Measurements from ENCODE around the gene KIZ.

Gene KIZ

DNA sequence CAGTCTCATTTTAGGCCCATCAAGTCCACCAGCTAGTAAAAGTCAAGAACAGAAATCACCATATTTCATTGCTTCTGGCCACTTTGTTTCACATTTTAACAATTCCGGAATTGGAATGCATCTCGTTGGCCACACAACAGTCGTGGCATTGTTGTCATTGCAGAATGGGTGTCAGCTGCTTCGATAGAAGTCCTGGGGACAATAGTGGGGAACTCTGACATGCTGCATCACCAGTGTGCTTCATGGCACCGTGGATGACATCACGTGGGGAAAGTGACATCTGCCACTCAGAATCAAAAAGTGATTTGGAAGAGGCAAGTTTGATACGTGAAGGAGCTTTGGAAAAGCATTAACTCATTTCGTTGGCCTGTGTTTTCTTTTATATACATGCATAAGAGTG, 133.5 kb downstream of the KIZ start:
- TF ChIP-seq, protein P1, sequence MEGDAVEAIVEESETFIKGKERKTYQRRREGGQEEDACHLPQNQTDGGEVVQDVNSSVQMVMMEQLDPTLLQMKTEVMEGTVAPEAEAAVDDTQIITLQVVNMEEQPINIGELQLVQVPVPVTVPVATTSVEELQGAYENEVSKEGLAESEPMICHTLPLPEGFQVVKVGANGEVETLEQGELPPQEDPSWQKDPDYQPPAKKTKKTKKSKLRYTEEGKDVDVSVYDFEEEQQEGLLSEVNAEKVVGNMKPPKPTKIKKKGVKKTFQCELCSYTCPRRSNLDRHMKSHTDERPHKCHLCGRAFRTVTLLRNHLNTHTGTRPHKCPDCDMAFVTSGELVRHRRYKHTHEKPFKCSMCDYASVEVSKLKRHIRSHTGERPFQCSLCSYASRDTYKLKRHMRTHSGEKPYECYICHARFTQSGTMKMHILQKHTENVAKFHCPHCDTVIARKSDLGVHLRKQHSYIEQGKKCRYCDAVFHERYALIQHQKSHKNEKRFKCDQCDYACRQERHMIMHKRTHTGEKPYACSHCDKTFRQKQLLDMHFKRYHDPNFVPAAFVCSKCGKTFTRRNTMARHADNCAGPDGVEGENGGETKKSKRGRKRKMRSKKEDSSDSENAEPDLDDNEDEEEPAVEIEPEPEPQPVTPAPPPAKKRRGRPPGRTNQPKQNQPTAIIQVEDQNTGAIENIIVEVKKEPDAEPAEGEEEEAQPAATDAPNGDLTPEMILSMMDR (IDR thresholded peaks at IDR 0.05) = no peak
- no peak for DNase-seq (ENCODE audit: low spot score)
- Histone ChIP-seq H3K4me3 (no peak overlapping the region), H3K27ac (no peak overlapping the region)

DNA sequence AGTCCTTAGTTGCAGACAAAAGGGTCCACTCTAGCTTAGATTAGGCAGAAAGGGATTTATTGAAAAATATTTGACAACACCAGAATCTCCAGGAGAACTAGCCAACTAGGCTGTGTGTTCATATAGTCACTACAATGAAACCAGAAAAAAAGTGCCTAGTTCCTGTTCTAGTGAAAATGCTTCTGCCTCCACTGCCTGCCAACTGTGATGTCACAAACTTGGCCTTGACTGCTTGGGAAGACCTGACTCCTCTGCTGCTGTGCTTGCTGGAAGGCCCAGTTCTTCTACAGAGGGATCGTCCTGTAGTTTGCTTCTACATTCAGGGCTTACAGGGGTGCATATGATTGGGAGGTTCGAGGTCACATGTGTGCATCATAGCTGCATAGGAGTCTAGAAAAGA, 136.9 kb downstream of the KIZ start:
- Histone ChIP-seq H3K27ac (no peak overlapping the region), H3K4me3 (no peak overlapping the region)
- TF ChIP-seq, protein P1 (IDR thresholded peaks at IDR 0.05) = no peak
- no peak for DNase-seq (ENCODE audit: low spot score)

DNA sequence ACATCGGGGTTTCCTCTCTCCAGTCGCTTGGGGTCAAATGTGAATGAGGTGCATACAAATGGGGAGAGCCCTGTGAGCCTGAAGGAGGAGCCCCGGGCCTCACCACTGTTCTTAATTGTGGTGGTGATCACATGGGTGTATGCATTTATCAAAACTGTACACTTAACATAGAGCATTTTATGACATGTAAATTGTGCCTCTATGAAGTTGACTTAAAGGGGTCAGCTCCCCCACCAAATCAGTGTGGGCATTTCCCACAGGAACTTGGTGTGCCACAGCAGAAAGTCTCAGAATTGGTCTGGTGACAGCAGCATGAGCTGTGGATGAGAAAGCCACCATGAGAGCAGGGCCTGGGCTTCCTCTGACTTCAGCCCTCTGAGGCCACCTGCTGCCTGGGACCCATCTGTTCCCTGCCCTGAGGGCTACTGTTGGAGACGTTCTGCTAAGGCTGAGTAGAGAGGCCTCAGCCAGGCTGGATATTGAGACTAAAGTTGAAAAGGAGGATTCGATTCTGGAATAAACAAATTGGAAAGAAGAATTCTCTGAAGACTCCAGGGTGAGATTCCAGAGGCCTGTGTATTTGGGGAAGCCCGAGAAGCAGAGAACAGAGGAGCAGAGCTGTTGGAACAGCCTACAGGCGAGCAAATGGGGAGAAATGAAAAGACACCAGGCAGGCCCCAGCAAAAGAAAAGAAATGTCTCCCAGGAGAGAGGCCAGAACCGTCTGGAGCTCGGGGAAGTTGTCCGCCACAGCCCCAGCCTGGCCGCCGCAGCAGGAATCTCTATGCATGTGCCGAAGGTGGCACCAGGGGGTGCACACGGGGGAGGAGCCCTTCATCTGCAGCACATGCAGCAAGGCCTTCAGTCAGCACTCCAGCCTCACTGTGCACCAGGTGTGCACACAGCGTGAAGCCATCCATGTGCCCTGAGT, 139.6 kb downstream of the KIZ start:
- H3K27ac ChIP-seq = no peak overlapping the region
- TF ChIP-seq, protein P1 (IDR thresholded peaks at IDR 0.05) = no peak
- DNase-seq (ENCODE audit: low spot score) = no peak
- H3K4me3 ChIP-seq = no peak overlapping the region

DNA sequence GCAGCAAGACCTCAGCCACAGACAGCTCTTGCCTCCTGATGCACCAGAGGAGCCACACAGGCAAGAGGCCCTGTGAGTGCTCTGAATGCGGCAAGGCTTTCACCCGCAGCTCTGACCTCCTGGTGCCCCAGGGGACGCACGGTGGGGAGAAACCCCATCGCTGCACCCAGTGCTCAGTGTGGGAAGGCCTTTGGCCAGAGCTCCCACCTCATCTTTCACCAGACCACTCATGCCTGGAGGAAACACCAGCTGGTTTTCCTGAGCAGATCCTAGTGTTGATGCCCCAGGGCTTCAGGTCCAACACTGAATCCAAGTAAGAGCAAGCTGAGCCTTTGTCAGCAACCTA, 140.3 kb downstream of the KIZ start:
- no peak for DNase-seq (ENCODE audit: low spot score)
- TF ChIP-seq, protein P1 (IDR thresholded peaks at IDR 0.05) = no peak
- no peak overlapping the region for H3K4me3 ChIP-seq
- H3K27ac ChIP-seq = no peak overlapping the region

DNA sequence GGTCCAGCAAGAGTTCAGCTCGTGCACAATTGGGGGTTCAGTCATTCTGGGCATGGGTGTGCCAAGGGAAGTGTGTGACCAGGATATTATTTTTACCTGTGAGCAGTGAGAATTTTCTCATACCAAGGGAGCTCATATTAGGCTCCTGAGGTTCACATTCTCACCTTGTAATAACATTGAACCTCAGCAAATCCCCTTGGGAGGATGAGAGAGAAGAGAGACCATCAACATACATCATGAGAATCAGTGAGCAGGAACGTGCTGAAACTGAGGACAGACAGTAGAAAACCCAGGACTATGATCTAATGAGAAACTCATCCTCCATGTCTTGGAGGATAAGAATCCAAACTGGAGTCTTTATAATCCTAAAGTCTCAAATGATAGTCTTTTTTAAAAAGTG, 143.9 kb downstream of the KIZ start:
- no peak overlapping the region for H3K27ac ChIP-seq
- TF ChIP-seq, protein P1 (IDR thresholded peaks at IDR 0.05) = no peak
- DNase-seq (ENCODE audit: low spot score) = no peak
- H3K4me3 ChIP-seq = no peak overlapping the region

DNA sequence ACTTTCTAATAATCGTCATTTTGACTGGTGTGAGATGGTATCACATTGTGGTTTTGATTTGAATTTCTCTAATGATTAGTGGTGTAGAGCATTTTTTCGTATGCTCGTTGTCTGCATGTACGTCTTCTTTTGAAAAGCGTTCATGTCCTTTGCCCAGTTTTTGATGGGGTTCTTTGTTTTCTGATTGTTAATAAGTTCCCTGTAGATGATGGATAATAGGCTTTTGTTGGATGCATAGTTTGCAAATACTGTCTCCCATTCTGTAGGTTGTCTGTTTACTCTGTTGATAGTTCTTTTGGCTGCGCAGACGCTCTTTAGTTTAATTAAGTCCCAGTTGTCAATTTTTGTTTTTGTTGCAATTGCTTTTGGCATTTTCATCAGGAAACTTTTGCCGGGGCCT, 144.9 kb downstream of the KIZ start:
- H3K4me3 ChIP-seq = no peak overlapping the region
- H3K27ac ChIP-seq = no peak overlapping the region
- TF ChIP-seq, protein P1 (IDR thresholded peaks at IDR 0.05) = no peak
- DNase-seq (ENCODE audit: low spot score) = no peak

DNA sequence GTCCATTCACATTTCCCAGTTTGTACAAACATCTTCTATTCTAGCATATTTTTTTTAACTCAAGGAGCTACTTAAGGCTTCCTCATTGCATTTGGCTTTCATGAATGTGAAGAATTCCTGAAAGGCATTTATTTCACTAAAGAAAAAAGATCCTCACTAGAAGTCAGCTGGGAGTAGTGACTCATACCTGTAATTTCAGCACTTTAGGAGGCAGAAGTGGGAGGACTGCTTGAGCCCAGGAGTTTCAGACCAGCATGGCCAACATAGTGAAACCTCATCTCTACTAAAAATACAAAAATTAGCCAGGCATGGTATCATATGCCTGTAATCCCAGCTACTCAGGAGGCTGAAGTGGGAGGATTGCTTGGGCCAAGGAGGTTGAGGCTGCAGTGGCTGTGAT, 146.4 kb downstream of the KIZ start:
- no peak for DNase-seq (ENCODE audit: low spot score)
- no peak overlapping the region for H3K4me3 ChIP-seq
- H3K27ac ChIP-seq = no peak overlapping the region
- TF ChIP-seq, protein P1 (IDR thresholded peaks at IDR 0.05) = no peak
